A172 (cell line): ENCODE results near the gene NUP188. TPM values are rescaled to one million over a fixed set of nuclear protein-coding genes. Genes with fewer than 3 reads are reported as not detected.
"Not testable (repeated sequence)": the region's sequence is repeated elsewhere in the genome, so short reads cannot be mapped to it uniquely, and the experiment has no call there.

ENCODE experiments used
- DNase-seq: peaks from one replicate; pipeline ENCODE4 v3.0.0-alpha.2; 2015; ENCODE audit warnings: low spot score
- total RNA-seq: library from RNA; depleted of rRNA; stranded (reverse); fragments of >200 nt; shearing (Covaris generic); gene quantifications from 2 replicates; pipeline ENCODE4 v1.2.3, GENCODE V29; 2014

Gene NUP188
- total RNA-seq, 1 experiment from 2014 or later: 57.4 TPM

DNA sequence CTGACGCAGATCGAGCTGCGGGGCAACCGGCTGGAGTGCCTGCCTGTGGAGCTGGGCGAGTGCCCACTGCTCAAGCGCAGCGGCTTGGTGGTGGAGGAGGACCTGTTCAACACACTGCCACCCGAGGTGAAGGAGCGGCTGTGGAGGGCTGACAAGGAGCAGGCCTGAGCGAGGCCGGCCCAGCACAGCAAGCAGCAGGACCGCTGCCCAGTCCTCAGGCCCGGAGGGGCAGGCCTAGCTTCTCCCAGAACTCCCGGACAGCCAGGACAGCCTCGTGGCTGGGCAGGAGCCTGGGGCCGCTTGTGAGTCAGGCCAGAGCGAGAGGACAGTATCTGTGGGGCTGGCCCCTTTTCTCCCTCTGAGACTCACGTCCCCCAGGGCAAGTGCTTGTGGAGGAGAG, 31.3 kb upstream of the NUP188 start:
- no peak for DNase-seq

DNA sequence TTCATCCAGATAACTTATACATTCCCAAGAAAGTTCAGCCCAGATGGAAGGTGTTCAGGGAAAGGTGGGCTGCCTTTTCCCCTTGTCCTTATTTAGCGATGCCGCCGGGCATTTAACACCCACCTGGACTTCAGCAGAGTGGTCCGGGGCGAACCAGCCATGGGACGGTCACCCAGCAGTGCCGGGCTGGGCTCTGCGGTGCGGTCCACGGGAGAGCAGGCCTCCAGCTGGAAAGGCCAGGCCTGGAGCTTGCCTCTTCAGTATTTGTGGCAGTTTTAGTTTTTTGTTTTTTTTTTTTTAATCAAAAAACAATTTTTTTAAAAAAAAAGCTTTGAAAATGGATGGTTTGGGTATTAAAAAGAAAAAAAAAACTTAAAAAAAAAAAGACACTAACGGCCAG, 30.8 kb upstream of the NUP188 start:
- DNase-seq: no peak

DNA sequence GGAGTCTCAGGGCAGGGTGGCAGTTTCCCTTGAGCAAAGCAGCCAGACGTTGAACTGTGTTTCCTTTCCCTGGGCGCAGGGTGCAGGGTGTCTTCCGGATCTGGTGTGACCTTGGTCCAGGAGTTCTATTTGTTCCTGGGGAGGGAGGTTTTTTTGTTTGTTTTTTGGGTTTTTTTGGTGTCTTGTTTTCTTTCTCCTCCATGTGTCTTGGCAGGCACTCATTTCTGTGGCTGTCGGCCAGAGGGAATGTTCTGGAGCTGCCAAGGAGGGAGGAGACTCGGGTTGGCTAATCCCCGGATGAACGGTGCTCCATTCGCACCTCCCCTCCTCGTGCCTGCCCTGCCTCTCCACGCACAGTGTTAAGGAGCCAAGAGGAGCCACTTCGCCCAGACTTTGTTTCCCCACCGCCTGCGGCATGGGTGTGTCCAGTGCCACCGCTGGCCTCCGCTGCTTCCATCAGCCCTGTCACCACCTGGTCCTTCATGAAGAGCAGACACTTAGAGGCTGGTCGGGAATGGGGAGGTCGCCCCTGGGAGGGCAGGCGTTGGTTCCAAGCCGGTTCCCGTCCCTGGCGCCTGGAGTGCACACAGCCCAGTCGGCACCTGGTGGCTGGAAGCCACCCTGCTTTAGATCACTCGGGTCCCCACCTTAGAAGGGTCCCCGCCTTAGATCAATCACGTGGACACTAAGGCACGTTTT, 30.2 kb upstream of the NUP188 start:
- no peak for DNase-seq

DNA sequence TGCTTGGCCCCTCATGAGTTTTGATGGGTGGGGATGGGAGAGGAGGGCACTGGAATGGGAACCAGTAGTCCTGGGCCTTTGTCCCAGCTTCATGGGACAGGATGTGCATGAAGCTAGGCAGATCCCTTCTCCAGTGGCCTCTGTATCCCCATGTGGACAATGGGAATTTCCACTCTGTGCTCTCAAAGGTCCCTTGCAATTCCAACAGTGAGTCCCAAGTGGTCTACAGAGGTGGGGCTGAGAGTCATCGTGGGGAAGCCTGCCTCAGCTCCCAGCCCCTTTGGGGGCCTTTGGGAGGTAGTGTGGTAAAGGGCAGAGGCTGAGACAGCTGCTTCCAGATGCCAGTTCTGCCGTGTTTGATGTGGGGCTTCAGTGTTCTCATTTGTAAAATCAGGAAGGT, 28.6 kb upstream of the NUP188 start:
- no peak for DNase-seq

DNA sequence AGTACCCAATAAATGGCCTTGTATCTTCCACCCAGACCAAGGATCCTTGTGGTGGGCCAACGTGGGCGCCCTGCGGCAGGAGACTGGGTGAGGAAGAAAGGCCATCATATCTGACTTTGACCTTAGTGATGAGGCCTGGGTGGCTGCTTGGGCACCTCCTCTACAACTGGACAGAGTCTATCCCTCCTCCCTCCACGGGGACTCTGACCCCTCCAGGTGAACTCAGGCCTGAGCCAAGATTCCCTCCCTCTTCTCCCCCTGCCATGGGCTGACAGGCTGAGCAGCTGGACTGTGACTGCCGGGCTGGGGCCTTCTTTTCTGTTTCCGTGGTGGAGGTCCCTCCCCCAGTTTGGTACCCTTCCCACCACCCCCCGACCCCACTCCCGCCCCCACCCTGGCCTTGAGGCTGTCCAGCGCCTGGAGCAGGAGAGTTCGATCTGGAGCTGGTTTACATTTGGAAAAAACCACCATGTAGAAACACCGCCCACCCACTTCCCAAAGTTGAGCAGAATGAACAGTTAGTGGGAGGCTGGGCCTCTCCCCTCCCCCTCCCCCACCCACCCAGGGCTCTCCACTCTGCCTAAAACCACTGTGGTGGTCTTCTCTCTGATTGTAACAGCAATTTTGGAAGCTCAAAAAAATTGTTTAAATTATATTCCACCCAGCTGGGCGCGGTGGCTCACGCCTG, 28.0 kb upstream of the NUP188 start:
- no peak for DNase-seq

DNA sequence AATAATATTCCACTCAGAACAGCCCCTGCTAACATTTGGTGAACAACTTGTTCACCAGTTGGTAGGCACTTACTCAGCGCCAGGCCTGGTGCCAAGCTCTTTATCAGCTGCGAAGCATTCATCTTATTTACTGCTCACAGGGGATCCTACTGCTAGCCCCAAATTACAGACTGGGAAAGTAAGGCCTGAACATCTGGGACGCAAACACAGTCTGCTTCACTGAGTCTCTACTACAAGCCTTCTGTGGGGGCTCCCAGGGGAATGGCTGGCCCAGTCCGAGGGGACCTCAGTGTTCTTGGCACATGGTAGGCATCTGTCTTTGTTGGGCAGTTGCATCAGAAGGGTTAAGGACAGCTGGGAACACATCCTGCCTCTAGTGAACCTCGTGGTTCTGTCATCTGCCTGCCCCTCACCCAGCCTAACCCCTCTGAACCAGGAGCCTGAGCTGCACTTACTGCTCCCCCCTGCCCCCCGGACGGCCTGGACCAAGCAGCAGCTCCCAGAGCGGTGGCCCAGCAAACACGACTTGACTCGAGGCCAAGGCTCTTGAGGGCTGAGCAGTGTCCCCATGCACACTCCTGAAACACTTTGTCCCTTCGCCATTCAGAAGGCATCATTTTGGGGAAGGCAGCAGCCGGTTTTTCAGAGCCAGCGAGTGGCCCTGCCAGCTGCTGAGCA, 27.0 kb upstream of the NUP188 start, which contains the start of gene PHYHD1:
PHYHD1 (plus strand) TSS at position 602 of the 678 bp plus-strand sequence. CDS start 1,342 bp downstream, outside the sequence.
- peak; percentile 89 for DNase-seq

DNA sequence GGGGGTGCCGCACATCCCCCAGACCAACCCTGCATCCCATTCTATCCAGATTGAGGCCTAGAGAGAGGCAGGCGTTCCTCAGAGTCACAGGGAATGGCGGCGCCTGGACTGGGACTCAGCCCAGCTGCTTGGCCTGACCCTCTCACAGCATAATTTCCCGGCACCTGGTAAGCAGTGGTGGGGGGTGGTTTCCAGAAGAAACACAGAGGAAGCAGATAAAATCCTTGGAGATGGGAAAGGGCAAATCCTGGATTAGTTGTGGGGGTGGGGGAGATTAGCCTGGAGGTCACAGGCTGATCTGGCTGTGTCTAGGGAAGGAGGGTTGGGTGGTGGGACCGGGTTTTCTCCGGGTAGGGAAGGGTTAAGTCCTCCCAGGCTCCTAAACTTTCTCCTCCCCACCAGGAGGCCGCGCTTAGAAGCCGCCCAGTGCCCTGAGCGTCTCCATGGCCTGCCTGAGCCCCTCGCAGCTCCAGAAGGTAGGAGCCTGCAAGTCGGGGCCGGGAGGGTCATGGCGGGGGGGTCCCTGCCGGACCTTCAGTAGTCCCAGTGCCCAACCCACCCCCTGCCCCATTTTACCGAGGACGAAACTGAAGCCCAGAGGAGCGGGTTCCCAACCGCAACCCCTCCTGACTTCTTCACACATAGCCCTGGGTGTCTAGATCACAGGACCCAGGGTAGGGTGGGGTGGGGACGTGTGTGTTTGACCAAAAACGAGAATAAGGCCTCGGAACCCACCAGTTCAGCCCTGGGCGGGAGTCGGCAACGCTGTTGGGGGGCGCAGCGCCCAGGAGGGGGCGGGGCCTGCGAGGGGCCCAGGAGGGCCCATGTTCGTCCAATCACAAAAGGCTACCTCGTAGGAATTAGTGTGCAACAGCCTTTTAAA, 25.4 kb upstream of the NUP188 start:
- no peak for DNase-seq

DNA sequence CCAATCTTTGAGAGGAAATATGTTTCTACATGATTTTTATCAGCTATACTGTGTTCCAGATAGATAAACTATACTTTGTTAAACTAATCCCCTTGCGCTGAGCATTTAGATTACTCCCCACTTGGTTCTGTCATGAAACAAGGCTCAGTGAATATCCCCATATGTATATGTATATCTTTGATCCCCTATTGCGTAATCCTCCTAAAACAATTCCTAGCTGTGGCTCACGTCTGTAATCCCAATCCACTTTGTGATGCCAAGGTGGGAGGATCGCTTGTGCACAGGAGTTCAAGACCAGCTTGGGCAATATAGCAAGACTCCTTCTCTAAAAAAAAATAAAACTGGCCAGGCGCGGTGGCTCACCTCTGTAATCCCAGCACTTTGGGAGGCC, 24.0 kb upstream of the NUP188 start:
- DNase-seq: no peak

DNA sequence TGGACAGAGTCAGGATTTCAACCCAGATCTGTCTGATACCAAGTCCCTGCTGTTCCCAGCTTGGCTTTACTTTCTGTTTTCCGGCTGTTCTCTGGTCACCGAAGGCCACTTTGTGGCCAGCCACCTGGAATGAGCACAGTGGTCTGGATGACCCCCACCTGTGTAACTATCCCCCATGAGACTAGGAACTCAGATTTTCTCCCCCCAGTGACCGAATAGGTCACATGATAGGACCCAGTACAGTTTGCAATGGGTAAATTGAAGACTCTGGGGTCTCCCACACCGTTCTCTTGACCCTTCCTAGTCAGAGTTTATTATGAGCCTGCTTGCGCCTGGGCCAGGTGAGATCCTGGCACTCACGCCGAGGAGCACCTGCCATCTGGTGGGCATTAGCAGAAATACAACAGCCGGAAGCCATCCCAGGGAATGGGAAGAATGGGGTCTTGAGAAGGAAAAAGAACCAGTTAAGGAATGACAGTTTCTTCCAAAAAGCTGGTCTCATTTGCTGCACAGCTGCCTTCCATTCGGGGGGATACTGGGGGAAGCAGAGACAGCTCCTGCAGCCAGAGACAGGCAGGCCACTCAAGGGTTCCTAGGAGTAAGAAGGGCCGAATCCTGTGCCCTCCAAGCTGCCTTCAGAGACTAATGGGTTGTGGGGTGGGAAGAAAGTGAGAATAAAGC, 19.6 kb upstream of the NUP188 start:
- peak; percentile 60 for DNase-seq

DNA sequence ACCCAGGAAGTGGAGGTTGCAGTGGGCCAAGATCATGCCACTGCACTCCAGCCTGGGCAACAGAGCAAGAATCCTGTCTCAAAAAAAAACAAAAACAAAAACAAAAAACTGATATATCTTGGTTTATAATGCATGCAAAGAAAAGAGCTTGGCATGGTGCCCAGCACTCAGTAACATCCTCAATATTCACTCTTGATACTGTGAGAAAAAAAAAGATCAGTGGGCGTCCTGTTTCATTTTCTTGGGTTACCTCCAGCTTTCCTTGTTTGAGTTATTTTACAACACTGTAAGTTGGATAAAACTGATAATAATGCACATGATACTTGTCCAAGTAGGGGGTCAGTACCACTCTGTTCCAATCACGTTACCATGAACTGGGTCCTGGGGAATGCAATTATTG, 18.9 kb upstream of the NUP188 start:
- DNase-seq: no peak

DNA sequence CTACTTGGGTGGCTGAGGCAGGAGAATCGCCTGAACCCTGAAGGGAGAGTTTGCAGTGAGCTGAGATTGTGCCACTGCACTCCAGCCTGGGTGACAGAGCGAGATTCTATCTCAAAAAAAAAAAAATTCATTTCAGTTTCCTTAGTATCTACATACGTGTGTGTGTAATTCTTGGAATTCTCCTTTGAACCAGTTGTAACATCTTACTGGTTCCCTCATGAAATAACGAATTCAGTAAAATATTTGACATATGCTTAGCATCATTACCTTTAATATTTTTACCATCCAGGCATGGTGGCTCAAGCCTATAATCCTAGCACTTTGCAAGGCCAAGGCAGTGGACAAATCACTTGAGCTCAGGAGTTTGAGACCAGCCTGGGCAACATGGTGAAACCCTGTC, 17.9 kb upstream of the NUP188 start:
- DNase-seq: no peak

DNA sequence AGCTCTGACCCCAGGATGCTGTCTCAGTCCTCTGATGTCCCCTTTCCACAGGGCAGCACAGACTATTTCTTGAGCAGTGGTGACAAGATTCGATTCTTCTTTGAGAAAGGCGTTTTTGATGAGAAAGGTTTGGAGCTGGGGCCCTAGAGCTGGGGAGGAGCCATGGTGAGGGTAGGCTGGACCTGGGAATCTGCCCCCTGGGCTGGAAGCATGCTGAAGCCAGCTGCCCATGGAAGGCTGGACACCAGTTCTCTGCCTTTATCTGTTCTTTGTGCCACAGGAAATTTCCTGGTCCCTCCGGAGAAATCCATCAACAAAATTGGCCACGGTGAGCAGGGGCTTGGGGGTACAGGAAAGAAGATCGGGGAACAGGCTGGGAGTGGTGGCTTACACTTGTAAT, 13.8 kb upstream of the NUP188 start:
- no peak for DNase-seq

DNA sequence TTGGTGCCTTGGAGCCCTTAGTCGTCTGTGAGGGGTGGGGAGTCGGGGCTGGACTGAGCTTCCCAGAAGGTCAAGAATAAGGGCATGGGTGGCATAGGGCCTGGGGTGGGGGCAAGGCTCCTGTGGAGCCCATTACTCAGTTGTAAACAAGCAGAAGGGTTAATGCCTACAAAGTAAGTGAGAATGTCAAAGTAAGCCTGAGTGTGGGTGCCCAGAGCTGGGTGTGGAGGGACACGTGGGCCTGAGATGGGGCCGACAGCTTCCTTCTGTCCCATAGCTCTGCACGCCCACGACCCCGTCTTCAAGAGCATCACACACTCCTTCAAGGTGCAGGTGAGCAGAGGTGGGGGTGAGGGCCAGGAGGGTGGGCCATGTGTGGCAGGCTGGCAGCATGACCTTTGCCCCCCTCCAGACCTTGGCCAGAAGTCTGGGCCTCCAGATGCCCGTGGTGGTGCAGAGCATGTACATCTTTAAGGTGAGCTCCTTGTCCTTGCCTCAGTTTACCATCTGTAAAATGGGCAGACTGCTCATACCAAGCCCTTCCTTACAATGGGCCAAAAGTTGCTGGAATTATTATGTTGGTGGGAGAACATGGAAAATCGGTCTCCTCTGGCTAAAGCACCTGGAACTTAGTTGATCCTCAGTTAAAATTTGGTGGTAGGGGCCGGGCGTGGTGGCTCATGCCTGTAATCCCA, 11.2 kb upstream of the NUP188 start:
- no peak for DNase-seq

DNA sequence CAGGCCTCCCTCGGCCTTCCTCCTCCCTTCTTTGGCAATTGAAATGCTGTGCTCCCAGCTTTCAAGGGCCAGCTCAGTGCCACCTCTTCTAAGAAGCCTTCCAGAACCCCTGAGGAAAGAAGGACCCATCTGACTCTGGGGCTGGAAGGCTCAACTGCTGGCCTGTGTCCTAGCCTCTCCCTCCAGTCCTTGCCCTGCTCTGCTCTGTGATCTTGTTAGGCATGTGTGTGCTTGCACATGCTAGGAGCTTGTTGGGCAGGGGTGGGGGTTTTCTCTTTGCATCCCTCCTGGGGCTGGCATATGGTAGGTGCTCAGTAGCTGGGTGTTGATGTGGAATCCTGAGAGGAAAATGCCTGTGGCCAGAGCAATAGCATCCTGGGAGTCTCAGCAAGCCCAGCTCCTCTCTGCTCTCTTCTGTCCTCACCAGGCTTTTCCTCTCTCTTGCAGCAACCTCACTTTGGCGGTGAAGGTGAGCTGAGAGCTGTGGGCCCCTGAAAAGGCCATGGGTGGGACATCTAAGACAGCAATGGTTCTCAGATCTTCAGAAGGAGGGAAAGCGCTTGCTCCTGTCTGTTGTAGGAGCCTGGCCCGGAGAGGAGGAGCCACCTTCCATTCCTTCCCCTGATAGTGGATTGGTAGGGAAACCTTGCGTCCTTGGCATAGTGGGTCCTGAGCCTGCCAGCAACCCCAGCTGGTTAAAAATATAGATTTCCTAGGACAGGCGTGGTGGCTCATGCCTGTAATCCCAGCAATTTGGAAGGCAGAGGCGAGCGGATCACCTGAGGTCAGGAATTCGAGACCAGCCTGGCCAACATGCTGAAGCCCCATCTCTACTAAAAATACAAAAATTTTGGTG, 10.0 kb upstream of the NUP188 start:
- no peak for DNase-seq

DNA sequence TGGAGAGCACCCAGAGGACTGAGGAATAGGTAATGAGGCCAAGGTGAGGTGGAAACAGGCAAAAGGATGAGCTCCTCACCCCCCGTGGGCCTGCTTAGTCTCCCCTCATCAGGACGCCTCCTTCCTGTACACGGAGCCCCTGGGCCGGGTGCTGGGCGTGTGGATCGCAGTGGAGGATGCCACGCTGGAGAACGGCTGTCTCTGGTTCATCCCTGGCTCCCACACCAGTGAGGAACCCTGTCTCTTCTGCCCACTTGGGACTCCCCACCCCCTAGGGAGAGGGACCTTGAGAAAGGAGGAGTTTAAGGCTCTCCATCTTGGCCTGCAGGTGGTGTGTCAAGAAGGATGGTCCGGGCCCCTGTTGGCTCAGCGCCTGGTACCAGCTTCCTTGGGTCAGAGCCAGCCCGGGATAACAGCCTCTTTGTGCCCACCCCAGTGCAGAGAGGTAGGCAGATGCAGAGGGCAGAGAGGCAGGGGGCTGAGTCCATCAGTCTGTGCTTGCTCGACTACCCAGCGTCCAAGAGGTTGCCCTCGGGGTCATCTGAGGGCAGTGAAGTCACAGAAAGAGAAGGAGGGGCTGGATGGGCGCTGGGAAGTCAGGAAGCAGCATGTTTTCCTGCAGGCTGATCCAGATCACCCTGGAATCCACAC, 7.1 kb upstream of the NUP188 start:
- no peak for DNase-seq

DNA sequence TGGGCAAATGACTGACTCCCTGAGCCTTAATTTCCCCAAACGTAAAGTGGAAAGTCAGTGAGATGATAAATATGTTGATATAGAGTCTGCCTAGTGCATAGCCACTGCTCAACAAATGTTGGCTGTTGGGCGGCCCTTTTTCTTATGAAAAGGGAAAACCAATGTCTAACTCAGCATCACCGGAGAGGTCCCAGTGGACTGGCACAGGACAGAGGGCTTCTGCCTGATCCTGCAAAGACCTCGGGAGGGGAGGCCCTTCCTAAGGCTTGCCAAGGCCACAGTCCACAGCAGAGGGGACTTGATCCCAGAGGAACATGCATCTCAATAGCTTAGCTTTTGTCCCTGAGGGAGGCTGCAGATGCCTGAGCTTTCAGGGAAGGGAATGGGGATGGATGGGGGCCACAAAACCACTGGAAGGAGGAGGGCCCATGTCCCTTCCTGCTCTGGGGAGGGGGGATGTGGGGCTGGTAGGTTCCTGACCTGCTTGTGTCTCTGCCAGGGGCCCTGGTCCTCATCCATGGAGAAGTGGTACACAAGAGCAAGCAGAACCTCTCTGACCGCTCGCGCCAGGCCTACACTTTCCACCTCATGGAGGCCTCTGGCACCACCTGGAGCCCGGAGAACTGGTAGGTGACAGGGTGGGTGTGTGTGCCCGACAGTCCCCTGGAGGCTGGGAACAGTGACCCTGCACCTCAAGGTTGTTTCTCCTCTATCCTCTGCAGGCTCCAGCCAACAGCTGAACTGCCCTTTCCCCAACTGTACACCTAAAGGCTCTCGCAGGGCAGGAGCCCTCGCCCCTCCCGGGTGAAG, 6.3 kb upstream of the NUP188 start:
- no peak for DNase-seq

DNA sequence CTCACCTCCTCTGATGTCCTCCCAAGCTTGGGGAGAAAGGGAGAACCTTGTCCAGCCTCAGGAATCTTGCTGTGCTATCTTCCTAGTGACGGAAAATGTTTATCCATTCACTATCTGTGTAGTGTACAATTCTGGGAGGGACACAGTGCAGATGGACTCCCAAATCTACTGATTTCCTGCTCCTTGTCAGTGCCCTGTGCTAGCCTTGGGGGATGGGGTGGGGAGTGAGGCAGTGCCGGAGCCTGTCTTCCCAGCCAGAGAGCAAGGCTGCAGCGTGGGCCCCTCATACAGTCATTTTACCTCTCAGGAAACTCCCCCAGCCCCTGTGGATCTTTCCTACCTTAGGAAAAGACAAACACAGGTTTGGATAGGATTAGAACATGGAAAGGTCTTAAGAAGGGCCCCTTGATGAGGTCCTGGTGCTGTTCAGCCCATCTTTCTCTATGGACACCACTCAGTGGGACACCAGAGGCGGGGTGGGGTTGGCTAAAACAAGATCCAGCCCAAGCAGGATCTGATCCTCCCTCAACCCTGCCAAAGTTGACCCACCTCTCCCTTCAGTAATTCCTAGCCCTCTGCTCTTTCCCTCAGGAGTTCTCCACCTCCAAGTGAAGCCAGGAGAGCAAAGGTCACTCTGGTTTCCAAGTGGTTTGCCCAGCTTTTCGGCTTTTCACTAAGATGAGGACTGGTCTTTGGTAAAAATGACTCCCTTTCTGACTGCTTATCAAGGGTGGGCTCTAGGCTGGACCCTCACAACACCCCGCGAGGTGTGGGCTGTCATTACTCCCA, 3.5 kb upstream of the NUP188 start:
- DNase-seq: no peak

DNA sequence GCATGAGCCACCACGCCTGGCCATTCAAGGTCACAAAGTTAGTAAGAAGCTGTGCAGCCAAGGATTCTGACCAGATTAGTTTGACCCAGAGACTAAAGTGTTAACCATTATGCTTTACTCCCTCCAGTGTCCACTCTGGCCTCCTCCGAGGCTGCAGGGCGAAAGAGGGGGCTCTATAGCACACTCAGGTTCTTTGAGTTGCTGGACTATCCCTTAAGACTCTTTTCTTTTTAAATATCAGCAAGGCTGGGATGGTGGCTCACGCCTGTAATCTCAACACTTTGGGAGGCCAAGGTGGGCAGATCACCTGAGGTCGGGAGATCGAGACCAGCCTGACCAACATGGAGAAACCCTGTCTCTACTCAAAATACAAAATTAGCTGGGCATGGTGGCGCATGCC, 2.5 kb upstream of the NUP188 start:
- DNase-seq: not testable (repeated sequence)
